ENCODE results near the gene PDS5B.

DNA sequence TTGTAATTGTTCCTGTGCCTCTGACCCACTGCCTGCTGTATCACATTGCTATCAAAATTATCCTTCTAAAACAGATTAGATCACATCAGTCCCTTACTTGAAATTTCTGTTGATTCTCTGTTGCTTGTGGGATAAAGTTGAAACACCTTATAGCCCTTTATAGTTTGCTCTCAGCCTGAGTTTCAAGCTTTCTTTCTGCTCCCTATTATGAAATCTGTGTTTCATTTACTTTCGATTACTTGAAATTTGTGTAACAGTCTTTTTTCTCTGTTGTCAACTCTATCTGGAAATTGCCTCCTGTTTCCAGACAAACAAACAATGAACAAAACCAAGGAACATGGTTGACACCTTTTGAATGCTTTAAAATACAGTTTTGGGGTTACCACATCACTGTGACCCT is 167.9 kb downstream of the PDS5B start:
- no peak for TF ChIP-seq EZH2 (IDR thresholded peaks at IDR 0.05; ENCODE audit: borderline replicate concordance, insufficient read depth, low read depth, low read length, poor library complexity, severe bottlenecking)
- TF ChIP-seq, protein P1, sequence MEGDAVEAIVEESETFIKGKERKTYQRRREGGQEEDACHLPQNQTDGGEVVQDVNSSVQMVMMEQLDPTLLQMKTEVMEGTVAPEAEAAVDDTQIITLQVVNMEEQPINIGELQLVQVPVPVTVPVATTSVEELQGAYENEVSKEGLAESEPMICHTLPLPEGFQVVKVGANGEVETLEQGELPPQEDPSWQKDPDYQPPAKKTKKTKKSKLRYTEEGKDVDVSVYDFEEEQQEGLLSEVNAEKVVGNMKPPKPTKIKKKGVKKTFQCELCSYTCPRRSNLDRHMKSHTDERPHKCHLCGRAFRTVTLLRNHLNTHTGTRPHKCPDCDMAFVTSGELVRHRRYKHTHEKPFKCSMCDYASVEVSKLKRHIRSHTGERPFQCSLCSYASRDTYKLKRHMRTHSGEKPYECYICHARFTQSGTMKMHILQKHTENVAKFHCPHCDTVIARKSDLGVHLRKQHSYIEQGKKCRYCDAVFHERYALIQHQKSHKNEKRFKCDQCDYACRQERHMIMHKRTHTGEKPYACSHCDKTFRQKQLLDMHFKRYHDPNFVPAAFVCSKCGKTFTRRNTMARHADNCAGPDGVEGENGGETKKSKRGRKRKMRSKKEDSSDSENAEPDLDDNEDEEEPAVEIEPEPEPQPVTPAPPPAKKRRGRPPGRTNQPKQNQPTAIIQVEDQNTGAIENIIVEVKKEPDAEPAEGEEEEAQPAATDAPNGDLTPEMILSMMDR (IDR thresholded peaks at IDR 0.05): no peak

Data from B cell (primary cell).